HL-60/S4 (cell line): ENCODE data around the gene SPECC1.
"Not testable (repeated sequence)": the region's sequence is repeated elsewhere in the genome, so short reads cannot be mapped to it uniquely, and the experiment has no call there.

ENCODE experiments used
- in situ Hi-C: fragments of 300-500 bp; cut with MboI; formaldehyde crosslinking; loops from 2 replicates; pipeline ENCODE4 v1.14.3; 2022; ENCODE audit warnings: low sequenced_read_pairs

The SPECC1 gene

DNA sequence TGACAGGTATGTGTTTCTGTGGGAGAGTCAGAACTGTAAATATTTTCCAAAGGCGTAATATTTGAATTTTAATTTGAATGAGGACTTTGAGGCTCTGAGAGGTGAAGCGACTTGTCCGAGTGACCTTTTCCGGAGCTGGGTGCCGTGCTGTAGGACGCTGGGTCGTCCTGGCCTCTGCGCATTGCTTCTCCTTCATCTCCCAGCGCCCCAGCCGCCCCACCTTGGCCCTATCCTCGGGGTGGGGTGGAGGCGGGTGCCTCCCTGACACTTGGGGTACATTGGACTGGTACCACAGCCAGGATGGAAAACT lies 147.8 kb downstream of the SPECC1 start:
- in situ Hi-C loops, result no loop called here

DNA sequence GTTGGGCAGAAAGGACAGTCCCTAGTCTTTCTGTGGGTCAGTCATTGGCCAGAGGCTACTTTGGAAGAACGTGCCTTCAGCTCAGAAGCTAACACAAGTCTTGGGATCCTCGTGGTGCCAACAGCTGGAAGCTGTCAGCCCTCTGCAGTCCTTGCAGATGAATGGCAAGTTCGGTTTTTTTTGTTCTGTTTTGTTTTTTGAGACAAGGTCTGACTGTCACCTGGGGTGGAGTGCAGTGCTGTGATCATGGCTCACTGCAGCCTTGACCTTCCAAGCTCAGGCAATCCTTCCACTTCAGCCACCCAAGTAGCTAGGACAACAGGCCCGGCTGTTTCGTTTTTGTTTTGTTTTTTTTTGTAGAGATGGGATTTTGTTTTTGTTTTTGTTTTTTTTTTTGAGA lies 149.4 kb downstream of the SPECC1 start:
- in situ Hi-C loops, result no loop called here

DNA sequence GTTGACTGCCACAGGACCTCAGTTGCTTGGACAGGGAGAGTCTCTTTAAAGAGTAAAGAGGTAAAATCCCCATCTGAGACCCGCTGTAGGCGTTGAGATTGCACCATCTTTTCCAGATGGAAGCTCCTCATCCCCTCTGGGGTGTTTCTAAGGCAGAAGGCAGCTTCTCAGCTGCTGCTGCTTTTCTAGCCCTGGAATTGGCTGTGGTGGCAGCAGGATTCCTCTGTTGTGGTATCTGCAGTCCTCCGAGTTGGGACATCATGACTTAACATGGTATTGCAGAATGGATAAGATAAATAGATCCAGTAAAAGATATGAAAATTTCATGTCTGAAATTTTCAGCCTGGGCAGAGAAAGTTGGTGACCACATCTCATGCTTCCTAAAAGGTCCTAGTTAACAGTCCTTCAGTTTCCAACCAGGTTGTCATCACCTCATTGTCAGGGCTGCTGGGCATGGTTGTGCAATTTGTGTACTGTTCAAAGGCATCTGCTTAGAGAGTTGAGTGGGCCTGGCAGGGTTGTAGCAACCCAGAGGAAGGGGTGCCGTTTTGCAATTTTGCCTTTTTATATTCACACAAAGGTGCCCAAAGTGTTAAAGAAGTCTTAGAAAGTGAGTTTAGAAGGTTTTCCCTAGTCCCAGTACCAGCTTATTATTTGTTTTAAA lies 150.4 kb downstream of the SPECC1 start:
- in situ Hi-C loops, result no loop called here

DNA sequence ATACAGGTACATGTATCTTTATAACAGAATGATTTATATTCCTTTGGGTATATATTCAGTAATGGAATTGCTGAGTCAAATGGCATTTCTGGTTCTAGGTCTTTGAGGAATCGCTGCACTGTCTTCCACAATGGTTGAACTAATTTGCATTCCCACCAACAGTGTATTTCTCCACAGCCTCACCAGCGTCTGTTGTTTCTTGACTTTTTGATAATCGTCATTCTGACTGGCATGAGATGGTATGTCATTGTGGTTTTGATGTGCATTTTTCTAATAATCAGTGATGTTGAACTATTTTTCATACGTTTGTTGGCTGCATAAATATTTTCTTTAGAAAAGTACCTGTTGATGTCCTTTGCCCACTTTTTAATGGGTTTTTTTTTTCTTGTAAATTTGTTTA lies 156.4 kb downstream of the SPECC1 start:
- in situ Hi-C loops, result not testable (repeated sequence)

DNA sequence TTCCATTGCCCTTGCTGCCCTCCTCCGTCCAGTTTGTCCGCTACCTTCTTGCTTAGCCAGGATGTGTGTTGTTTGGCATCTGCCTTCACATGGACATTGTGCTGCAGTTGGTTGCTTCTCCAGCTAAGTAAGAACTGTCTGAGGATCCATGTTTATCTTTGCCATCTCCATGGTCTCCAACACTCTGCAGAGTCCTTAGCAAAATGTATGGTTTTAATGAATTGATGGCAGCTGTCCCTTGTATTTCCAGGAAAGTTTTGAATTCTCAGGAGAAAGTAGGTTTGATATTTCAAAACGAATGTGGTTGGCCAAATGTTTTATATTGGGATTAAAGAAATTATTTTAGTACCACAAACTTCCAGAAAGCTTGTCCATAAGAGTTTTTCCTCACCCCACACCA lies 160.9 kb downstream of the SPECC1 start:
- in situ Hi-C loops, result no loop called here

DNA sequence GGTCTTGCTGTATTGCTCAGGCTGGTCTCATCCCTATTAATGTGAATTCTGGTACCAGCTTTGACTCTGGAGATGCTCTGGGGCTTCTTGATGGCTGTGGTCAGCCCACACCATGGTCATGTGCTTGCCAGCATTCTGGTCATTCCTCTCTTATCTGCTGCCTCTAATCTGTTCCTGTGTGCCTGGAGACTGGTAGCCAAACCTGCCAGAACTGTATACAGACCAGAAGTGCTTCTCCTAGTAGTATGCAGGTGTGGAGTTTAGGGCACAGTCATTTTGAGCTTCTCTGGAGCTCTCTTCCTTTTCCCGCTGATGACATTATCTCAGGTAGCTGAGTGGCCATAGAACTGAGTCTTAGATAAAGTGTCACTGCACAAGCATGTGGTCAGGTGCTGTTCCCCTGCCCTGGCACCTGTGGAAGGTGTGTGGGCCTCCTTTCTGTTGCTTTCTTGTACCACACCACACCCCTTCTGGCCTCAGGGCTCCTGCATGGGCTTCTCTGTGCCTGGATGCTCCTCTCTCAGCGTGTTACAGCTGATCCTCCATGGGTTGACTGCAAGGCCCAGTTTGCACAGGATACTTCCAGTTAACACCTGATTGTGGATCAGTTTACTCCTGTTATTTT lies 162.7 kb downstream of the SPECC1 start:
- in situ Hi-C loops, result no loop called here

DNA sequence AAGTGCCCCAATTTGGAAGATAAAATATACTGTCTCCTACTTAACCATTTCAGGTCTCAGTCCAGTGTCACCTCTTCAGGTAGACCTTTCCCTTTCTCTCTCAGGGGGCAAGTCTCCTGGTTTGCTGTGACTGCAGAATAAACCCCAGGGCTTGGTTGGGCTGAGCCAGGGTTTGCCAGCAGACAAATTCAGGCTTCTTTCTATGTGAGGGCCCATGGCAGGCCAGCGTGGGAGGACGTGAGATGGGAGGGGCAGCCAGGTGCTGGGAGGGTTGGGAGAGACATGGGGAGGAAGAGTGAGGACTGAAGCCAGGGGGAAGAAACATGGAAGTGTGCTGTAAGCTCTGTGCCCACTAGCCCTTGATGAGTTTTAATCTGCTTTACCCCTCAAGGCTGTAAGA lies 163.2 kb downstream of the SPECC1 start:
- in situ Hi-C loops, result no loop called here

DNA sequence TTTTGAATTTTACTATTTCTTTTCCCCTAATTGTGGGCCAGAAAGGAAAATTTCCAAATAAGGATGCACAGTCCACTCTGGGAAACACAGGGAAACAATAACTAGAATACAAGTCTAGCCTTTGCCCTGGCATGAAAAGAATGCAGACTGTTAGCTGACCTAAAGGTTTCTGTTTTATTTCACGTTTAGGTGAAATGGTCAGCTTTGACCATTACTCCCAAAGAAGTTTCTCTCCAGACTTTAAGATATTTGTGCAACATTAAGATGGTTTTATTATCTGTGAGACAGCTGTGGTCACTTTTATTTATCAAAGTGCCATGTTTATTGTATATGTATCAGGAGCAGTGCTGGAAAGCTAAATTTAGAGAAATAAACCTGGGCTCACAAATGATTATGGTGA lies 163.9 kb downstream of the SPECC1 start:
- in situ Hi-C loops, result no loop called here

DNA sequence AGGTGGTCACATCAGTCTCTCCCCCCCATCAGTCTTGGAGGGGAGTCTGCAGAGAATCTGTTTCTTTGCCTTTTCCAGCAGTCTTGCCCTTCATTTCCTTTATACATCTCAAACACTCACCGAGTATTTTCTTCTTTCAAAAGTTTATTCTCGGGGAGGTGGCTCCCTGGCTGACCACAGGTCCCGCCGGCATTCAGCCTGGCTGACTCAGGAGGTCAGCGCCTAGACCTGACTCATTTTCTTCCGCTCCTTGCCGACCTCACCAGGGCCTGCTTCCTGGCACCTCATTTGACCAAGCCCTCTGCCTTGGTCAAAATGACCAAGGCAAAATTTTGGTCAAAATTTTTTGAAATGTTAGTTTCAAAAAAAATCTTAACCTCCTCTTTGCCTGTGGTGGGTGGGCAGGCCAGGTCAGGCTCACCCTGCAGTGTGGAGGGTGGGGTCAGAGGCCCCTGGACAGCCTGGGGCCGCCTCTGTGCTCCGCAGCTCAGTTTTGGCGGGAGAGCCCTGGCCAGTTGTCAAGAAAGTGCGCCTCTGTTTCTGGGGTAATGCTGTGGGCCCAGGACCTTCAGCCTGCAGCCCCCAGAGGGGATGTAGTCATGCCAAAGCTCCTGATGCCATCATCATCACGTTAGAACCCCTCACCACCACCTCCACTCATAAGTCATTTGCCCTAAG lies 165.6 kb downstream of the SPECC1 start:
- in situ Hi-C loops, result no loop called here

DNA sequence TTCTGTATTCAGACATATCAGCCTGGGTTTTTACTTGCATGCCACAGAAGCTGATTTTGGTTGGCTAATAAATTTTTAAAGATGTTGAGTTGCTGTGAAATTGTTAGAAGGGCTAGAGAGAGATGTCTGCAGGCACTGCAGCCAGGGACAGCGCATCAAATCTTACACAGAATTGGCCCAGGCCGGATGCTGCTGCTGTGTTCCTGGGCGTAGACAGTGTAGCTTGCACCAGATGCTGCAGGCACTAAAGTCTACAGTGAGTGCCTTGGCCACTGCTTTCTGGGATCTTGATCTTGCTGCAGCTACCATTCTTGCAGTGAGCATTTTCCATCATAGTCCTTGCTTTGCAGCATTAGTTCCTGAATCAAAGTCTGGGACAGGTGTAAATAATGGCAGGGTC lies 169.9 kb downstream of the SPECC1 start:
- in situ Hi-C loops, result no loop called here

DNA sequence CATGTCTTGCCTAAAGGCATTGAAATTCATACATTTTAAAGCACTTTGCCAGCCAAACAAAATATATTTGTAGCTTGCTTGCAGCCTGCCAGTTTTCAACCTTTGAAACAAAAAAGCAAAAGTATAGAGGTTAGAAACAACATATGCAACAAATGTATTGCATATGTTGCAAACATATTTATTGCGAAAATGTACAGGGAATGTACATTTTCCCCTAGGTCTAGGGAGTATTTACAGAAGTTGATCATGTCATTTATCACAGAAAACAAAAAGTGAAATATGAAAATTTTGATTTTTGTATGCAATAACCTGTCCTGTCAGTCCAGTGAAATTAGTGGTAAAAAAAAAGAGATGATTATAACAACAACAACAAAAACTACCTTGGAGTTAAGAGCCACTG lies 171.5 kb downstream of the SPECC1 start:
- in situ Hi-C loops, result no loop called here

DNA sequence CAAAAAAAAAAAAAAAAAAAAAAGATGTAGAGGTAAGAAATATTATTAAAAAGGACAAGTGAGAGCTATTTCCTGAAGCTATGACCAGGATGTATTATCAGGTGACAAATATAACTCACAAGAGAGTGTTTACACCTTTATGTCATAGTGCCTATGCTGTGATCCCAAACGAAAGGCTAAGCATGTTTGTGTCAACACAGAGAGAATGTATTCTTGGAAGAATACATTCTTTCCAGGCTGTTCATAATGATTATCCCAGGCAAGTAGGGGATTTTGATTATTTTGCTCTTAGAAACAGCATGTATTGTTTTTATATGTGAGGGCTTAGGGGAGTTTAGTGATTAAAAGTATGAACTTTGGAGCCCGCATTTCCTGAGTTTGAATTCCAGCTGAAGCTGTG lies 175.0 kb downstream of the SPECC1 start:
- in situ Hi-C loops, result no loop called here

DNA sequence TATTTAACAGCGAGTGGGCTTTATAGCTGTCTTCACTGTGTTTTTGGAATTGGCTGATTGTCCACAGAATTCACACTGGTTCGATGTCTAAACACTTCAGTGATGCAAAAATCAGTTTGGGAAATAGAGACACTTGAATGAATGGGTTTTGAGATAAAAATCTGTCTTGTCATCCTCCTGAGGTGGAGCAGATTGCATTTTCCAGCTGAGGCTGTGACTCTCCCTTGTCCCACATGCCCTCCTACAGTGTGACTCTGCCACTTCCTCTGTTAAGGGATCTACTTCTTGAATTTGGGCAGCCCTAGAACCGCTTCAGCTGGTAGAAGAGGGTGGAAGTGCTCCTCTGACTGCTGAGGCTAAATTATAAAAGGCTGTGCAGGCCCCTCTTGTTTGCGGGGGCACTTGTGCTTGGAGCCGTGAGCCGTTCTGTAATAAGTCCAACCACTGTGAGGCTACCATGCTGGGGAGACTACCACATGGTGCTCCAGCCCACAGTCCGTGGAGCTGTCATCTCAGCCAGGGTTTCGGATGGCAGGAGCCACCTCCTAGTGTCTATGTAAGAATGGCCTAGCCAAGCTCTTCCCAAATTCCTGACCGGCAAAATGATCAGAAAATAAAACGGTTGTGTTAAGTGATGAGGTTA lies 175.9 kb downstream of the SPECC1 start:
- in situ Hi-C loops, result no loop called here

DNA sequence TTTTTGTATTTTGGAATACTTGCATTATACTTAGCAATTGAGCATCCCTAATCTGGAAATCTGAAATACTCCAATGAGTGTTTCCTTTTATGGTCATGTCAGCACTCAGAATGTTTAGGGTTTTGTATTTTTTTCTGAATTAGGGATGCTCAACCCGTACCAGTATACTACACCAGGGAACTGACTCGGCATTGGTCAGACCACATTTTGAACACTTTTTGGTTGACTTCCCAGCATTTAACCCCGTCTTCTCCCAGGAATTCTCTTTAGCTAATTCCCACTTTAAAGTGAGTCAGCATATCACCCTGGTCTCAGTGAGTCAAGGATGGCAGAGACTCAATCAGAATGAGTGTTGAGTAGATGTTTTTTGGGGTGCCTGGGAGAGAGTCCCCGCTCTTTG lies 177.9 kb downstream of the SPECC1 start:
- in situ Hi-C loops, result no loop called here

DNA sequence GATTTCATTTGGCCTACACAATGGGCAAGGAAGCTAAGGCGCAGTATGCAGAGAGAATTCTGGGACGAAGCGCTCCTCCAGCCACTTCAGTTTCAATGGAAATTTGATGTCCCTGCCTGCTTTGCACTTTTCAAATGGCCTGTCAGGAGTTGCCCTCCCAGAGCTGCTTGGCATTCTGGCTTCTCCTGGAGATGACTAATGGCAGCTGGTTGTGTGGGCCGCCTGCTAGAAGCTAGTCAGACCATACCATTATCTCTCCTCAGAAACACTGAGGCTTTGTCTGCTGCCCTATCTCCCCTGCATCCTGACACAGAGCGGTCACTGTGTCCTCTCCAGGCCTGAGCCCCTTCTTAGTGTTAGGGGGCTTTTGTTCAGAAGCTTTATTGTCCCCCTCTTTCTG lies 180.1 kb downstream of the SPECC1 start:
- in situ Hi-C loops, result no loop called here

DNA sequence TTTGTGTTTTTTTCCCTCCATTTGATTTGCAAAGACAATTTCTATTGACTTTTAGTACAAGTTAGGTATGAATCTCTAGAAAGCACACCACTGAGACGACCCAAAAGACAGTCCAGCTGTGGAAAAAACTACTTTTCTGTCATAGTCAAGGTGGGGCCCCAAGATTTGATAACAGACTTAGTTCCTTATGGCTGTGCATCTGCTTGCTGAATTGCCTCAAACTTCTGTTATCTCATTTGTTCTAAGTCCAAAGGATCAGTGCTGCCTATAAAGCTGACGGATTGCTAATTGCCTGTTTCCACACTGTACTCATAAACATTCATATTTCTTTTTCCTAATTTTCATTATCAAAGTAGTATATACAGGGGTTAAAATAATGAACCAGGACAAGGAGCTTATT lies 180.8 kb downstream of the SPECC1 start:
- in situ Hi-C loops, result no loop called here

DNA sequence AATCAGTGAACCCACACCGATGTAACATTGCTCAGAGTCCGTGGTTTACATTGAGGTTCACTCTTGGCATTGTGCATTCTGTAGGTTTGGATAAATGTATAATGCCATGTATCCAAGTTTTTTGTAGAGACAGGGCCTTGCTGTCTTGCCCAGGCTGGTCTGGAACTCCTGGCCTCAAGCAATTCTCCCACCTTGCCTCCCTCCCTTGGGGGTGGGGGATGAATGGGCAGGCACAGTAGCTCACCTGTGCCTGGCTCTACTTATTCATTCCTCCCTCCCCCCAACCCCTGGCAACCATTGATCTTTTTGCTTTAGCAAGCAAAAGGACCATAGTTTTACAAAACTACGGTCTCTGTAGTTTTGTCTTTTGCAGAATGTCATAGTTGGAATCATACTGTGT lies 181.4 kb downstream of the SPECC1 start:
- in situ Hi-C loops, result no loop called here

DNA sequence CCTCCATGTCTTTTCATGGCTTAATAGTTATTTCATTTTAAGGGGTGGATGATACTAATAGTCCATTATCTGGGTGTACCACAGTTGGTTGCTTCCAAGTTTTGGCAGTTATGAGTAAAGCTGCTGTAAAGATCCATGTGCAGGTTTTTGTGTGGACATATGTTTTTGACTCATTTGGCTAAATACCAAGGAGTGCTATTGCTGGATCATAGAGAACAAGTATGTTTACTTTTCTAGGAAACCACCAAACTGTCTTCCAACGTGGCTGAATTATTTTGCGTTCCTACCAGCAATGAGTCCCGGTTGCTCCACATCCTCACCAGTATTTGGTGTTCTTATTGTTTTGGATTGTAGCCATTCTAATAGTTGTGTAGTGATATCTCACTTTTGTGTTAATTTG lies 181.9 kb downstream of the SPECC1 start:
- in situ Hi-C loops, result no loop called here

DNA sequence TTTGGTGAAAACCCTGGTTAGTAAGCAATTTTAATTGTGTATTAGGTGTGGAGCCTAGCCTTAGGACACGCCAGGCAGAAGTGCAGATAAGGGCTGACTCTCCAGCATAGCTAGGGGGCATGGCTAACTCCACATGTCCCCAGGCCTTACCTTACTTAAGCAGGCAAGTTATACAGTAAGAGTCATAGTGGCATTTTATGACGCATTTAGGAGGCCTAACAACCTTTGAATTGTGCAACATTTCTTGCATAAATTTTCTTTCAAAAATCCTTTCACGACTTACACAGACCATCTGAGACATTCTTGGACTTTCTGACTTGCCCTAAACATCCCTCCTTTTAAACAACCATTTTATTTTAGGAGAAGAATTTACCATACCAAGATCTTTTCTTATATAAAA lies 187.1 kb downstream of the SPECC1 start:
- in situ Hi-C loops, result not testable (repeated sequence)

DNA sequence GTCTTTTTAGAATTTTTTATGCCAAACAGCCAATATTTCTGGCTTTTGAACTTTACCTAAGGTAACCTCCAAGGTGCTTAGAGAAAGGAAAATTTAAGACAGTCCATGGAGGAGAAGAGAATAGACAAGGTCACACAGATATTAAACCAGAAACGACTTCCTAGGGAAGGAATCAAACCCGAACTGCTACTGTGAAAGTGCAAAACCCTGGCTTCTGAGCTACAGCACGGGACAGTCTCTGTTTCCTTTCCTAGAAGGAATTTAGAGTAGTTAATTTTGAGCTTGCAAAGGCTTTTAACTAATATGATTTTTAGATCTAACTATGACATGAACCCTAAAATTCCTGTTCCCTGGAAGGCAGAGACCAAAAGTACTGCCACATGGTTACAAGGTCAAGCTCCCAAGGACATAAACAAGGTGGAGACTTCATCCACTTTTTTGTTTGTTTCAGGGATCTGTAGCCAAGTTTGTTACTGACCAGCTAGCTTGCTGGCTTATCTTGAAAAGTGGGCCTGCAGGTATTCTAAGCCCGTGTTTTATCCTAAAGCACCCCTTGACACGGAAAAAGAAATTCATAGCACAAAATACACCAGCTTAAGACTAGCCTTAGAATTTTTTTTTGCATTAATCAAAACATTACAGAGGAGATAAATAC lies 188.2 kb downstream of the SPECC1 start:
- in situ Hi-C loops, result no loop called here

DNA sequence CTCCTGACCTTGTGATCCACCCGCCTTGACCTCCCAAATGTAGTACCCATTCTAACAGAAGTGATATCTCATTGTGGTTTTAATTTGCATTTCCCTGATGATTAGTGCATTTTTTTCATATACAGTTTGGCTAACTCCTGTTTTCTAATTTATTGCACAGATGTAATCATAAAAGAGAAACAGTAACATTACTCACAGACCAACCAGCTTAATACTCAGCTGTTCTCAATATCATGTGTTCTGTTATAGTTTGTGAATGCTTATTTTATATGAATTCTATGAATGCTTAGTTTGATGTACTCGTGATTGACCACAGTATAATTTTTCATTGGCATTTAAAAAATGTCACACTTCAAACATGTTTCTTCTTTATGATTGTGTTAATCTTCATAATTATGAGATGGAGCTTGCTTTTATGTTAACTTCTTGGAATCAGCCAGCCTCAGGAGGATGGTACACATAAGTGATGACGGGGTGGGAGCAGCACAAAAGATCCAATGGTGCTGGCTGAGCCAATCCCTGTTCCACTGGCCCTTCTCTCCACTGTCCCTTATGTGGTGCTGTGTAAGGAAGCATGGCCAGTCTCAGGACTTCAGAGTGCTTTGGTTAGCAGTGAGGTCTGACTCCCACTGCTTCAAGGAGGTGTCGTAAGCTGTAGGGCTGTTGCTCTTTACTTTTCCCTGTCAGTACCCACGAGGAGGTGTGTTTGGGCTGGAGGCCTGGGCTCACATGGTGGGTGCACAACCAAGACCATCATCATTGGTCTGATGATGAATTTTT lies 191.0 kb downstream of the SPECC1 start:
- in situ Hi-C loops, result no loop called here
